HepG2 (cell line): Measurements from ENCODE around the gene RHO. TPM values are rescaled to one million over a fixed set of nuclear protein-coding genes. Genes with fewer than 3 reads are reported as not detected.

Experiments used
- ATAC-seq: fragments of 200-7000 bp; cut with Tn5 transposase; 3 replicates; pipeline ENCODE4 v1.9.1; 2020; ENCODE audit warnings: mild to moderate bottlenecking, moderate library complexity
- BruUV-seq: library from RNA; stranded (reverse); fragments of 400-500 nt; replicated peaks from 2 replicates; lab custom pipeline; 2021; lab: Mats Ljungman, UMichigan
- CTCF ChIA-PET: fragments of 300-600 bp; formaldehyde crosslinking; extraction: SDS; loops from one replicate; lab custom pipeline; 2021; ENCODE audit warnings: low total read pairs, inconsistent platforms, low intra/inter-chr PET ratio; lab: Yijun Ruan, JAX
- POLR2A ChIA-PET: fragments of 350-600 bp; sonication (Branson Sonifier 250); formaldehyde crosslinking; loops from one replicate; lab custom pipeline; 2020; ENCODE audit warnings: antibody characterized with exemption, inconsistent platforms; lab: Yijun Ruan, JAX
- DNase-seq: peaks from one replicate; pipeline ENCODE4 v3.0.0-alpha.2; 2015; ENCODE audit warnings: low spot score
- FAIRE-seq: peaks from 3 replicates; lab custom pipeline; 2011; peaks lifted over from hg19 to GRCh38; lab: Jason Lieb, UNC
- H2AFZ ChIP-seq: one replicate; pipeline ENCODE4 v1.6.1; 2011; ENCODE audit warnings: low read length, inconsistent platforms
- H3K27ac ChIP-seq: fragments of 300-600 bp; 3 replicates; pipeline ENCODE4 v1.8.0; 2011; ENCODE audit warnings: mixed run types, mild to moderate bottlenecking, mixed read lengths, low read length, inconsistent platforms; ENCODE audit not compliant: insufficient read depth; ENCODE audit errors: extremely low read length
- H3K27me3 ChIP-seq, 2 experiments: fragments of 200-600 bp in 1 of 2; 2 replicates in 1 of 2; 3 replicates in 1 of 2; pipeline versions ENCODE4 v1.6.0 to v1.8.0; 2011; ENCODE audit warnings: low read length in 2 of 2, mild to moderate bottlenecking in 2 of 2, moderate library complexity in 2 of 2, inconsistent platforms in 1 of 2; ENCODE audit not compliant: insufficient read depth in 2 of 2, control insufficient read depth in 1 of 2
- H3K36me3 ChIP-seq, 2 experiments: fragments of 200-600 bp in 1 of 2; replicated peaks in 1 of 2; 2 replicates in 1 of 2; 3 replicates in 1 of 2; pipeline versions ENCODE4 v1.5.1 to v1.8.0; 2011; ENCODE audit warnings: low read length in 2 of 2, inconsistent platforms in 1 of 2; ENCODE audit not compliant: insufficient read depth in 2 of 2, control insufficient read depth in 1 of 2
- H3K4me1 ChIP-seq: 2 replicates; pipeline ENCODE4 v1.5.1; 2012; ENCODE audit warnings: low read length, inconsistent platforms; ENCODE audit not compliant: insufficient read depth
- H3K4me2 ChIP-seq: 2 replicates; pipeline ENCODE4 v1.6.0; 2011; ENCODE audit warnings: low read depth, low read length, inconsistent platforms
- H3K4me3 ChIP-seq, 3 experiments: fragments of 200-600 bp in 1 of 3; sonication (generic), shearing (Covaris generic) in 1 of 3; replicated peaks in 1 of 3; 2 replicates each; pipeline ENCODE4 v1.5.1; 2011 to 2016; ENCODE audit warnings: low read length in 3 of 3, inconsistent platforms in 2 of 3, low read depth in 2 of 3, mild to moderate bottlenecking in 2 of 3, control low read depth in 1 of 3, mixed read lengths in 1 of 3; ENCODE audit not compliant: insufficient read depth in 1 of 3
- H3K79me2 ChIP-seq: one replicate; pipeline ENCODE4 v1.6.1; 2011; ENCODE audit warnings: low read length, inconsistent platforms; ENCODE audit not compliant: insufficient read depth
- H3K9ac ChIP-seq: 2 replicates; pipeline ENCODE4 v1.6.0; 2011; ENCODE audit warnings: mild to moderate bottlenecking, low read depth, low read length, inconsistent platforms; ENCODE audit not compliant: insufficient read depth
- H3K9me3 ChIP-seq: 2 replicates; pipeline ENCODE4 v1.5.1; 2012; ENCODE audit warnings: mild to moderate bottlenecking, low read length
- H4K20me1 ChIP-seq: 2 replicates; pipeline ENCODE4 v1.6.0; 2011; ENCODE audit warnings: inconsistent platforms, mild to moderate bottlenecking, low read length, moderate library complexity; ENCODE audit not compliant: insufficient read depth
- ATRX ChIP-seq: sonication (generic); formaldehyde crosslinking; IDR thresholded peaks from 2 replicates; pipeline ENCODE4 v1.4.0; 2020; ENCODE audit warnings: missing genetic modification reagents, borderline replicate concordance
- HDAC1 ChIP-seq: sonication (generic); formaldehyde crosslinking; IDR thresholded peaks from 2 replicates; pipeline ENCODE4 v1.5.1; 2020; ENCODE audit warnings: mild to moderate bottlenecking, missing genetic modification reagents
- HOXA3 ChIP-seq: sonication (generic); formaldehyde crosslinking; IDR thresholded peaks from 2 replicates; pipeline ENCODE4 v1.5.0; 2020; ENCODE audit warnings: missing genetic modification reagents
- IKZF1 ChIP-seq: fragments of 450-650 bp; IDR thresholded peaks from 2 replicates; pipeline ENCODE4 v1.7.1; 2016
- MATR3 ChIP-seq: sonication (generic); formaldehyde crosslinking; IDR thresholded peaks from 2 replicates; pipeline ENCODE4 v1.4.0; 2020; ENCODE audit warnings: missing genetic modification reagents
- ZNF768 ChIP-seq: sonication (generic); formaldehyde crosslinking; IDR thresholded peaks from 2 replicates; pipeline ENCODE4 v1.4.0; 2020; ENCODE audit warnings: missing genetic modification reagents
- WGBS: methylation state at CpG from one replicate; pipeline ENCODE4 v1.1.6; 2017; ENCODE audit warnings: low lambda C conversion rate; 5-methylcytosine and 5-hydroxymethylcytosine counted together
- in situ Hi-C: cut with HindIII; loops from 2 replicates; pipeline ENCODE4 v1.10.0; 2017; ENCODE audit warnings: low pct_unique_long_range_greater_than_20kb; ENCODE audit not compliant: extremely low pct_ligation_motif_present
- intact Hi-C: fragments of 100-400 bp; cut with micrococcal nuclease; formaldehyde crosslinking; loops from one replicate; pipeline ENCODE4 v1.10.0; 2022; ENCODE audit not compliant: unreplicated experiment
- polyA plus RNA-seq, 8 experiments: library from polyadenylated mRNA; depleted of rRNA in 3 of 8; stranded (reverse) in 7 of 8; unstranded in 1 of 8; fragments of >200 nt; fragmentation: Illumina TruSeq in 4 of 8; extraction: Trizol in 4 of 8; gene quantifications; 2 replicates each; pipeline versions ENCODE4 v1.2.1 to v1.2.3, GENCODE V29; 2011 to 2016; ENCODE audit warnings: low read depth in 4 of 8, missing spikeins in 1 of 8, mixed read lengths in 1 of 8; ENCODE audit not compliant: insufficient read depth in 1 of 8
- total RNA-seq, 5 experiments: library from RNA; depleted of rRNA; stranded (reverse); fragments of >200 nt; fragmentation: Illumina TruSeq; extraction: Trizol; gene quantifications; 2 replicates each; pipeline ENCODE4 v1.2.3, GENCODE V29; 2016; ENCODE audit warnings: low read depth in 1 of 5
- TF ChIP-seq, protein P1 (sequence below): sonication (generic); formaldehyde crosslinking; IDR thresholded peaks from 2 replicates; pipeline ENCODE4 v1.5.0; 2020; ENCODE audit warnings: mild to moderate bottlenecking, missing genetic modification reagents
- TF ChIP-seq, protein P2 (sequence below): sonication (generic); formaldehyde crosslinking; IDR thresholded peaks from 2 replicates; pipeline ENCODE4 v1.4.0; 2020; ENCODE audit warnings: missing genetic modification reagents

The RHO gene
- total and polyA plus RNA-seq, 2 of the 13 experiments (the other 11 are each of a cell fraction or from before 2014, with no cell fraction given): not detected

DNA sequence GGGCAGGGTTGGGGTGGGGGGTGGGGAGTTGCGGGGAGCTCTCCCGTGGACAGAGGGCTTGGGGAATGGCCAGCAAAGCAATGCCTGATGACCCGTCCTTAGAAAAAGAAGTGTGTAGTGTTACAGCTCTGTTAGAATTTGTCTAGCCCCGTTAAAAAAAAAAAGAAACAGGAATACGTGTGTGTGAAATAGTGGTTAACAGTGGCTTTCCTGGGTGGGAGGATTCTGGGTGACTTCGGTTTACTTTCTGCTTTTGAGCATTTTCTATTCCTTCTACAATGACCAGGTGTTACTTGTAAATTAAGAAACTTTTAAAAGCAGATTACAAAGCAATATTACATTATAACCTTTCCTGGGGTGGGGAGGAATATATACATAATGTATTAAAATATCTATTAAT is 39.5 kb downstream of the RHO start (continued):
- TF ChIP-seq, protein P1, sequence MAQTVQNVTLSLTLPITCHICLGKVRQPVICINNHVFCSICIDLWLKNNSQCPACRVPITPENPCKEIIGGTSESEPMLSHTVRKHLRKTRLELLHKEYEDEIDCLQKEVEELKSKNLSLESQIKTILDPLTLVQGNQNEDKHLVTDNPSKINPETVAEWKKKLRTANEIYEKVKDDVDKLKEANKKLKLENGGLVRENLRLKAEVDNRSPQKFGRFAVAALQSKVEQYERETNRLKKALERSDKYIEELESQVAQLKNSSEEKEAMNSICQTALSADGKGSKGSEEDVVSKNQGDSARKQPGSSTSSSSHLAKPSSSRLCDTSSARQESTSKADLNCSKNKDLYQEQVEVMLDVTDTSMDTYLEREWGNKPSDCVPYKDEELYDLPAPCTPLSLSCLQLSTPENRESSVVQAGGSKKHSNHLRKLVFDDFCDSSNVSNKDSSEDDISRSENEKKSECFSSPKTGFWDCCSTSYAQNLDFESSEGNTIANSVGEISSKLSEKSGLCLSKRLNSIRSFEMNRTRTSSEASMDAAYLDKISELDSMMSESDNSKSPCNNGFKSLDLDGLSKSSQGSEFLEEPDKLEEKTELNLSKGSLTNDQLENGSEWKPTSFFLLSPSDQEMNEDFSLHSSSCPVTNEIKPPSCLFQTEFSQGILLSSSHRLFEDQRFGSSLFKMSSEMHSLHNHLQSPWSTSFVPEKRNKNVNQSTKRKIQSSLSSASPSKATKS (CRISPR knock-in tag): no peak
- TF ChIP-seq HOXA3 (CRISPR knock-in tag) (no peak), MATR3 (CRISPR knock-in tag) (no peak), HDAC1 (CRISPR knock-in tag) (no peak), IKZF1 (no peak), ATRX (CRISPR knock-in tag) (no peak)

DNA sequence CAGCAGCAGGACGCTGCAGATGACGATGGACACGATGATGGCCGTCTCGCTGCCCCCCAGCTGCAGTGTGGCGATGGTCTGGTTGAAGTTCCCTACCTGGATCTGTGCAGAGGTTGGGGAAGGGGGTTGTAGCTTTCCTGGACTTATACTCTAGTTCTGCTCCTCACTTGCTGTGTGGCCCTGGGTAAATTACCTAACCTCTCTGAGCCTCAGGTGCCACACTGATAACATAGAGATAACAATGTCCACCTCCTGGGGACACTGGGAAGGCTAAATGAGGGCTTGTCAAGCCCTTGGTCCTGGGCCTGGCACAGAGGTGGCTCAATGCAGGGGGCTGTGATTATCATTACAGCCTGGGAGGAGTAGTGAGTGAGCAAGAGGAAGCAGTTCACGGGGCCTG is 41.4 kb downstream of the RHO start:
- 100% methylated on average over 4 of the region's 7 CpGs for WGBS
- in situ Hi-C loops (no loop called here), intact Hi-C loops (no loop called here)
- no peaks in the 10 kb centered on the region for H3K27me3 ChIP-seq
- no TSS peak for BruUV-seq
- no peaks in the 10 kb centered on the region for H3K79me2 ChIP-seq
- TF ChIP-seq ZNF768: peak; percentile 95
- TF ChIP-seq, protein P2, sequence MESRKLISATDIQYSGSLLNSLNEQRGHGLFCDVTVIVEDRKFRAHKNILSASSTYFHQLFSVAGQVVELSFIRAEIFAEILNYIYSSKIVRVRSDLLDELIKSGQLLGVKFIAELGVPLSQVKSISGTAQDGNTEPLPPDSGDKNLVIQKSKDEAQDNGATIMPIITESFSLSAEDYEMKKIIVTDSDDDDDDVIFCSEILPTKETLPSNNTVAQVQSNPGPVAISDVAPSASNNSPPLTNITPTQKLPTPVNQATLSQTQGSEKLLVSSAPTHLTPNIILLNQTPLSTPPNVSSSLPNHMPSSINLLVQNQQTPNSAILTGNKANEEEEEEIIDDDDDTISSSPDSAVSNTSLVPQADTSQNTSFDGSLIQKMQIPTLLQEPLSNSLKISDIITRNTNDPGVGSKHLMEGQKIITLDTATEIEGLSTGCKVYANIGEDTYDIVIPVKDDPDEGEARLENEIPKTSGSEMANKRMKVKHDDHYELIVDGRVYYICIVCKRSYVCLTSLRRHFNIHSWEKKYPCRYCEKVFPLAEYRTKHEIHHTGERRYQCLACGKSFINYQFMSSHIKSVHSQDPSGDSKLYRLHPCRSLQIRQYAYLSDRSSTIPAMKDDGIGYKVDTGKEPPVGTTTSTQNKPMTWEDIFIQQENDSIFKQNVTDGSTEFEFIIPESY (CRISPR knock-in tag): no peak
- no peak overlapping the region for H3K9ac ChIP-seq
- no peaks in the 10 kb centered on the region for H4K20me1 ChIP-seq
- no peaks in the 10 kb centered on the region for H3K9me3 ChIP-seq
- no peak for FAIRE-seq
- POLR2A ChIA-PET: no interaction called here
- H2AFZ ChIP-seq: no peak overlapping the region
- DNase-seq: no peak
- CTCF ChIA-PET: no interaction called here
- H3K4me2 ChIP-seq: no peak overlapping the region
- ATAC-seq: no peak
- no peak overlapping the region for H3K27ac ChIP-seq
- H3K4me1 ChIP-seq: no peaks in the 10 kb centered on the region
- H3K36me3 ChIP-seq: peaks cover 11 to 12% of the 10 kb centered on the region in 2 experiments; a peak in 4 of 5 replicates
- H3K4me3 ChIP-seq: no peak overlapping the region
